ENCODE data around the gene MYO1G. TPM values are rescaled to one million over a fixed set of nuclear protein-coding genes. Genes with fewer than 3 reads are reported as not detected.

Gene MYO1G
- total RNA-seq, 1 experiment from 2014 or later = 0.57 TPM

- Histone ChIP-seq H3K56ac (ENCODE audit: insufficient read length, low read depth, low read length) (no peak overlapping the region), H3T11ph (ENCODE audit: low read length) (no peak overlapping the region), H3K18ac (ENCODE audit: insufficient read length, low read depth, low read length) (no peak overlapping the region), H2BK12ac (ENCODE audit: insufficient read length, low read depth, low read length) (no peak overlapping the region), H2AFZ (ENCODE audit: low read length) (no peak overlapping the region), H2BK5ac (ENCODE audit: insufficient read length, low read length) (no peak overlapping the region), H3K9me3 (ENCODE audit: control insufficient read depth, low read depth, low read length) (no peaks in the 10 kb centered on the region), H4K20me1 (ENCODE audit: control insufficient read depth, insufficient read depth, insufficient read length) (no peaks in the 10 kb centered on the region), H2BK15ac (ENCODE audit: low read depth, low read length) (no peak overlapping the region), H3K4me1 (ENCODE audit: insufficient read depth, low read length) (no peaks in the 10 kb centered on the region), H3K4me2 (ENCODE audit: insufficient read depth, insufficient read length, low read length) (no peak overlapping the region), H3K27me3 (ENCODE audit: insufficient read depth, low read length) (no peaks in the 10 kb centered on the region), H3K4ac (ENCODE audit: low read depth, low read length) (no peak overlapping the region), H3K79me2 (ENCODE audit: insufficient read depth, low read length) (peaks cover 13% of the 10 kb centered on the region; the same call in 1 of the 2 replicates), H3K79me1 (ENCODE audit: insufficient read depth, low read depth, low read length, poor library complexity, severe bottlenecking) (peaks cover 4% of the 10 kb centered on the region), H3K23ac (ENCODE audit: insufficient read length, low read depth, low read length) (no peak overlapping the region), H4K5ac (ENCODE audit: insufficient read length, low read depth, low read length) (no peak overlapping the region), H3K27ac (ENCODE audit: insufficient read length, low read depth, low read length) (no peak overlapping the region), H4K91ac (ENCODE audit: insufficient read length, low read depth, low read length) (no peak overlapping the region), H3K9ac (ENCODE audit: extremely low read depth, insufficient read length, low read length) (no peak overlapping the region), H2BK20ac (ENCODE audit: low read depth, low read length, poor library complexity, severe bottlenecking) (no peak overlapping the region), H3K23me2 (ENCODE audit: insufficient read length, low read depth, low read length, poor library complexity, severe bottlenecking) (peaks cover 3% of the 10 kb centered on the region), H2BK120ac (ENCODE audit: low read depth, low read length, poor library complexity, severe bottlenecking) (no peak overlapping the region), H4K8ac (replicated peaks; ENCODE audit: insufficient read length, low read depth, low read length) (no peak overlapping the region), H3K14ac (ENCODE audit: insufficient read depth, low read length) (no peak overlapping the region), H2AK5ac (ENCODE audit: insufficient read length, low read length) (no peak overlapping the region)
- Mint-ChIP-seq H3K4me1 (peaks cover 27 to 33% of the 10 kb centered on the region in 2 experiments), H3K4me3 (no peak overlapping the region), H3K36me3 (ENCODE audit: insufficient read depth in 1 of 3, low read depth in 3 of 3) (peaks cover 38 to 78% (median 40%) of the 10 kb centered on the region in 3 experiments), H3K27ac (no peak overlapping the region; a peak in 2 of 7 replicates), H3K27me3 (ENCODE audit: low read depth) (no peaks in the 10 kb centered on the region; the same call in 1 of the 2 replicates), H3K9me3 (no peaks in the 10 kb centered on the region; a peak in 1 of 5 replicates)
- no peak for DNase-seq
- TF ChIP-seq CTCF (conservative IDR thresholded peaks at IDR 0.05) = no peak
- no CpG with 5 or more reads among the region's 1 CpG for WGBS (ENCODE audit: extremely low coverage, insufficient read length, low lambda C conversion rate)
Observed at GRCh38 chr7:44982970-44983369, 4.2 kb upstream of the MYO1G start.

All from H9 (cell line).